Karpas-422 (cell line): ENCODE measurements around the gene PPP2R1B. TPM values are rescaled to one million over a fixed set of nuclear protein-coding genes. Genes with fewer than 3 reads are reported as not detected.
"Not testable (repeated sequence)": the region's sequence is repeated elsewhere in the genome, so short reads cannot be mapped to it uniquely, and the experiment has no call there.

Experiments
- DNase-seq: peaks from one replicate; pipeline ENCODE4 v3.0.0-alpha.2; 2015
- H2AFZ ChIP-seq: fragments of 200-600 bp; sonication (generic); 2 replicates; pipeline ENCODE4 v1.6.1; 2014; ENCODE audit warnings: antibody characterized with exemption, low read length, mixed read lengths
- H3K27ac ChIP-seq: fragments of 200-600 bp; sonication (generic); 2 replicates; pipeline ENCODE4 v1.5.1; 2014; ENCODE audit warnings: mild to moderate bottlenecking, low read length, moderate library complexity
- H3K27me3 ChIP-seq: fragments of 200-600 bp; sonication (generic); 2 replicates; pipeline ENCODE4 v1.6.1; 2014; ENCODE audit warnings: low read length, mixed read lengths
- H3K36me3 ChIP-seq: fragments of 200-600 bp; sonication (generic); 2 replicates; pipeline ENCODE4 v1.6.1; 2014; ENCODE audit warnings: low read length, mixed read lengths; ENCODE audit not compliant: insufficient read depth
- H3K4me1 ChIP-seq: fragments of 200-600 bp; sonication (generic); 2 replicates; pipeline ENCODE4 v1.6.1; 2014; ENCODE audit warnings: mild to moderate bottlenecking, low read length, mixed read lengths
- H3K4me2 ChIP-seq: fragments of 200-600 bp; sonication (generic); 2 replicates; pipeline ENCODE4 v1.6.1; 2014; ENCODE audit warnings: low read length, low read depth, mild to moderate bottlenecking; ENCODE audit not compliant: poor library complexity, severe bottlenecking
- H3K4me3 ChIP-seq: fragments of 200-600 bp; sonication (generic); 2 replicates; pipeline ENCODE4 v1.5.1; 2014; ENCODE audit warnings: mild to moderate bottlenecking, antibody characterized with exemption, low read length, mixed read lengths
- H3K79me2 ChIP-seq: fragments of 200-600 bp; sonication (generic); 2 replicates; pipeline ENCODE4 v1.6.1; 2014; ENCODE audit warnings: mild to moderate bottlenecking, low read length, mixed read lengths
- H3K9ac ChIP-seq: fragments of 200-600 bp; sonication (generic); 2 replicates; pipeline ENCODE4 v1.6.0; 2014; ENCODE audit warnings: low read length
- H3K9me2 ChIP-seq: fragments of 200-600 bp; sonication (generic), shearing (Covaris generic); replicated peaks from 2 replicates; pipeline ENCODE4 v1.6.0; 2014; ENCODE audit warnings: mild to moderate bottlenecking, low read length, moderate library complexity; ENCODE audit not compliant: insufficient read depth
- H3K9me3 ChIP-seq: fragments of 300-700, 200-600 bp; sonication (generic); 2 replicates; pipeline ENCODE4 v1.6.1; 2014; ENCODE audit warnings: low read length, mixed read lengths
- H4K20me1 ChIP-seq: fragments of 200-600 bp; sonication (generic); 2 replicates; pipeline ENCODE4 v1.6.1; 2014; ENCODE audit warnings: mild to moderate bottlenecking, antibody characterized with exemption, low read length, low read depth; ENCODE audit not compliant: insufficient read depth
- total RNA-seq: library from RNA; depleted of rRNA; stranded (reverse); fragments of >200 nt; shearing (Covaris generic); gene quantifications from 2 replicates; pipeline ENCODE4 v1.2.3, GENCODE V29; 2014; ENCODE audit warnings: low replicate concordance

The PPP2R1B gene
- total RNA-seq, 1 experiment from 2014 or later, result 211 TPM

DNA sequence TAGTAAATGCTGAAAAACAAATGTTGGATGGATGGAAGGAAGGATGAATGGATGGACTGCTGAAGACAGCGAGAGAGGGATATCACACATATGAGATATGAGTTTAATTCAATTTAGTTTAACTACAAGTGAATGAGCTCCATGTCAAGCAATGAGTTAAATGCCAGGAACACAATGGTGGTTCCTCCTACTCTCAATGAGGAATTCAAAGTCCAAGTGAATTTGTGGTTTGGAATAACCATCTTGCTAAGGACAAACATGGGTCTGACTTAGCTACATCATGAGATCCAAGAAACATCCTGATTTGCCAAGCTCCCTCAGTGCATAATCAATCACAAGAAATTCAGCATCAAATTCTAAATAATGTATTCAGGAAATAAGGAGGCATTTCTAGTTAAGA is 26.1 kb upstream of the PPP2R1B start:
- Histone ChIP-seq H3K9me2 (no peaks in the 10 kb centered on the region), H3K27me3 (no peaks in the 10 kb centered on the region), H4K20me1 (no peaks in the 10 kb centered on the region), H3K4me1 (peaks cover 12% of the 10 kb centered on the region), H3K9ac (no peak overlapping the region), H3K36me3 (no peaks in the 10 kb centered on the region), H3K4me2 (no peak overlapping the region), H3K4me3 (no peak overlapping the region), H3K9me3 (no peaks in the 10 kb centered on the region), H3K27ac (no peak overlapping the region), H3K79me2 (no peaks in the 10 kb centered on the region), H2AFZ (no peak overlapping the region)
- DNase-seq, result no peak

- H3K9me3 ChIP-seq, result no peaks in the 10 kb centered on the region
- H3K79me2 ChIP-seq, result no peaks in the 10 kb centered on the region
- H3K27ac ChIP-seq, result no peak overlapping the region
- H3K36me3 ChIP-seq, result no peaks in the 10 kb centered on the region
- H3K27me3 ChIP-seq, result no peaks in the 10 kb centered on the region
- no peaks in the 10 kb centered on the region for H3K4me1 ChIP-seq
- H3K4me3 ChIP-seq, result no peak overlapping the region
- DNase-seq, result no peak
- no peaks in the 10 kb centered on the region for H3K9me2 ChIP-seq
- no peak overlapping the region for H2AFZ ChIP-seq
- H3K9ac ChIP-seq, result no peak overlapping the region
- H3K4me2 ChIP-seq, result no peak overlapping the region
- H4K20me1 ChIP-seq, result no peaks in the 10 kb centered on the region
Measured at GRCh38 chr11:111788464-111788863, 22.3 kb upstream of the PPP2R1B start.

GRCh38 chr11:111788051-111788450 is 21.9 kb upstream of the PPP2R1B start:
- Histone ChIP-seq H3K4me1 (no peaks in the 10 kb centered on the region), H3K36me3 (no peaks in the 10 kb centered on the region), H2AFZ (no peak overlapping the region), H3K9ac (no peak overlapping the region), H3K4me2 (no peak overlapping the region), H3K27ac (no peak overlapping the region), H3K9me2 (no peaks in the 10 kb centered on the region), H3K79me2 (no peaks in the 10 kb centered on the region), H3K27me3 (no peaks in the 10 kb centered on the region), H3K4me3 (no peak overlapping the region), H4K20me1 (no peaks in the 10 kb centered on the region), H3K9me3 (no peaks in the 10 kb centered on the region)
- no peak for DNase-seq

DNA sequence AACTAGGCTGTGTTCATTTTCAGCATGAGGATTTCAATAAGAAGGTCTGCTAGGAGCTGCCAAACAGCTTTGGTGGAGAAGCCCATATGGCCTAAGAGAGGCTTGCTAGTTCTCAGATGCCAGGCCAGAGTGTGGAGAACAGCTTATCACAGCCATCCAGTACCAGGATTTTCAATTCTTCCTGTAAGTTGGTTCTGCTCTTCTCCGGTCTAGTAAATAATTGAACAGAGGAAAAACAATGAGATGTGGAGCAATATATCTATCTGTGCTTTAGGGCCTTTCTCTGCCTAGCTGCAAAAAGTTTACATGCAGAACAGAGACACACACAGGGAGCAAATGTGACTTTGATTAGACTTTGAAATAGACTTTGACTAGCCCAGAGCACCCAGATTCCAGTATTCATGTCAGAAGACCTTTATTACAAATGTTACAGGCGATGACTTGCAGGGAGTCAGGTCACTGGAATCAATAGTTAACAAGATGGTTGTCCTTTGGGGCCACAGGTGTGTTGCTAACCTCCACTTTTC is 19.8 kb upstream of the PPP2R1B start:
- H3K4me2 ChIP-seq, result no peak overlapping the region
- H3K79me2 ChIP-seq, result no peaks in the 10 kb centered on the region
- no peak for DNase-seq
- no peaks in the 10 kb centered on the region for H3K9me2 ChIP-seq
- H3K9me3 ChIP-seq, result no peaks in the 10 kb centered on the region
- H3K4me3 ChIP-seq, result no peak overlapping the region
- H3K27me3 ChIP-seq, result no peaks in the 10 kb centered on the region
- no peak overlapping the region for H3K27ac ChIP-seq
- H4K20me1 ChIP-seq, result no peaks in the 10 kb centered on the region
- H3K9ac ChIP-seq, result no peak overlapping the region
- H3K4me1 ChIP-seq, result no peaks in the 10 kb centered on the region
- H3K36me3 ChIP-seq, result no peaks in the 10 kb centered on the region
- H2AFZ ChIP-seq, result no peak overlapping the region

GRCh38 chr11:111785076-111785475 is 18.9 kb upstream of the PPP2R1B start:
- H2AFZ ChIP-seq, result no peak overlapping the region
- H3K9me2 ChIP-seq, result no peaks in the 10 kb centered on the region
- no peaks in the 10 kb centered on the region for H3K27me3 ChIP-seq
- no peak overlapping the region for H3K4me3 ChIP-seq
- H3K4me2 ChIP-seq, result no peak overlapping the region
- H3K36me3 ChIP-seq, result no peaks in the 10 kb centered on the region
- no peak overlapping the region for H3K27ac ChIP-seq
- no peaks in the 10 kb centered on the region for H3K9me3 ChIP-seq
- H3K4me1 ChIP-seq, result no peaks in the 10 kb centered on the region
- H3K79me2 ChIP-seq, result no peaks in the 10 kb centered on the region
- H3K9ac ChIP-seq, result no peak overlapping the region
- H4K20me1 ChIP-seq, result no peaks in the 10 kb centered on the region
- DNase-seq, result no peak

DNA sequence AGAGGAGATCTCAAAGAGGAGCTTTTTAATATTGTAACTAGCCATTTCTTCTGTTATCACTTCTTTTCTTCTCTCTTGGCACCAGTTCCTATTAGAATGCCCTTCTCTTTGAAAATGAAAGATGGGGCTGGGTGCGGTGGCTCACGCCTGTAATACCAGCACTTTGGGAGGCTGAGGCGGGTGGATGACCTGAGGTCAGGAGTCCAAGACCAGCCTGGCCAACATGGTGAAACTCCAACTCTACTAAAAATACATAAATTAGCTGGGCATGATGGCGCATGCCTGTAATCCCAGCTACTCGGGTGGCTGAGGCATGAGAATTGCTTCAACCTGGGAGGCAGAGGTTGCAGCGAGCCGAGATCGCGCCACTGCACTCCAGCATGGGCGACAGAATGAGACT is 18.1 kb upstream of the PPP2R1B start:
- not testable (repeated sequence) for H3K79me2 ChIP-seq

GRCh38 chr11:111782109-111782741 is 16.0 kb upstream of the PPP2R1B start:
- Histone ChIP-seq H3K79me2 (no peaks in the 10 kb centered on the region), H2AFZ (no peak overlapping the region), H3K4me1 (peaks cover 6% of the 10 kb centered on the region), H3K4me2 (no peak overlapping the region), H3K27ac (no peak overlapping the region), H3K4me3 (no peak overlapping the region), H3K36me3 (no peaks in the 10 kb centered on the region), H3K9me3 (no peaks in the 10 kb centered on the region), H3K27me3 (no peaks in the 10 kb centered on the region), H4K20me1 (no peaks in the 10 kb centered on the region), H3K9ac (no peak overlapping the region), H3K9me2 (no peaks in the 10 kb centered on the region)
- DNase-seq, result no peak

More for the DNA sequence above, 18.1 kb upstream of the PPP2R1B start:
- not testable (repeated sequence) for H3K4me2 ChIP-seq, H2AFZ ChIP-seq, H3K9me2 ChIP-seq, H3K27ac ChIP-seq, H3K4me3 ChIP-seq, H3K27me3 ChIP-seq, H4K20me1 ChIP-seq, H3K36me3 ChIP-seq, H3K9ac ChIP-seq, DNase-seq, H3K4me1 ChIP-seq, H3K9me3 ChIP-seq

DNA sequence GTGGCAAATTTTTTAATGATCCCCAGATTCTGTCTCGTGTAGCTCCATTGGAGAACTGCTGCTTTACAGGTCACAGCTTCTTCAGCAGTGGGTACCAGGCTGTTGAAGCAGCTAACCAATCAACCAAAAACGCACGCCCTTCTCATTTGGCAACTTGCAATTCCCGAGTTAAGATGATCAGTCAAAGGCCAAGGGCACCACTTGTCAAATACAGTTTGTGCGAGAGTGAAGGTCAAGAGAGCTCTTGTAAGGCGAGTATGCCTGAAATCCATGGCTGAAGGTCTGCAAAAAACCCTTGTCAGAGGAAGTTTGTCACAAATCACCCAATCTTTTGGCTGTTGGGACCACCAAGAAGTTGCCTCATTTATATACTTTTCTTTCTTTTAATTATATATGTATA is 12.9 kb upstream of the PPP2R1B start:
- H3K4me2 ChIP-seq, result no peak overlapping the region
- H3K9ac ChIP-seq, result no peak overlapping the region
- no peak overlapping the region for H3K27ac ChIP-seq
- DNase-seq, result no peak
- no peak overlapping the region for H2AFZ ChIP-seq
- H3K79me2 ChIP-seq, result no peaks in the 10 kb centered on the region
- no peaks in the 10 kb centered on the region for H3K9me2 ChIP-seq
- no peaks in the 10 kb centered on the region for H3K9me3 ChIP-seq
- H4K20me1 ChIP-seq, result no peaks in the 10 kb centered on the region
- H3K4me3 ChIP-seq, result no peak overlapping the region
- no peaks in the 10 kb centered on the region for H3K27me3 ChIP-seq
- peaks cover 20% of the 10 kb centered on the region for H3K4me1 ChIP-seq
- H3K36me3 ChIP-seq, result no peaks in the 10 kb centered on the region
